Astrocyte (in vitro differentiated cells and primary cell): ENCODE measurements around the gene SETD1B. TPM values are rescaled to one million over a fixed set of nuclear protein-coding genes. Genes with fewer than 3 reads are reported as not detected.
A peak's percentile ranks its signal among the peaks of the same experiment; 100 is the strongest.

Source experiments
- DNase-seq: peaks from one replicate; pipeline ENCODE4 v3.0.0-alpha.2; 2010; ENCODE audit warnings: low read depth
- FAIRE-seq: peaks from 2 replicates; lab custom pipeline; 2011; peaks lifted over from hg19 to GRCh38; lab: Jason Lieb, UNC
- H2AFZ ChIP-seq: 2 replicates; pipeline ENCODE4 v1.6.0; 2012; ENCODE audit warnings: low read depth, low read length, inconsistent platforms
- H3K27ac ChIP-seq: 2 replicates; pipeline ENCODE4 v1.5.1; 2011; ENCODE audit warnings: low read depth, low read length, inconsistent platforms
- H3K27me3 ChIP-seq: 2 replicates; pipeline ENCODE4 v1.6.0; 2011; ENCODE audit warnings: low read length, inconsistent platforms; ENCODE audit not compliant: insufficient read depth
- H3K36me3 ChIP-seq: 2 replicates; pipeline ENCODE4 v1.5.1; 2011; ENCODE audit warnings: low read length, inconsistent platforms; ENCODE audit not compliant: insufficient read depth
- H3K4me1 ChIP-seq: 2 replicates; pipeline ENCODE4 v1.5.1; 2011; ENCODE audit warnings: low read length, inconsistent platforms; ENCODE audit not compliant: insufficient read depth
- H3K4me2 ChIP-seq: 2 replicates; pipeline ENCODE4 v1.6.0; 2012; ENCODE audit warnings: low read length, inconsistent platforms
- H3K4me3 ChIP-seq: 2 replicates; pipeline ENCODE4 v1.5.1; 2011; ENCODE audit warnings: low read depth, mild to moderate bottlenecking, low read length, inconsistent platforms; ENCODE audit not compliant: insufficient read depth
- H3K79me2 ChIP-seq: 2 replicates; pipeline ENCODE4 v1.6.0; 2012; ENCODE audit warnings: mild to moderate bottlenecking, low read length, inconsistent platforms; ENCODE audit not compliant: insufficient read depth
- H3K9ac ChIP-seq: 2 replicates; pipeline ENCODE4 v1.6.0; 2012; ENCODE audit warnings: mild to moderate bottlenecking, low read length, inconsistent platforms
- H3K9me3 ChIP-seq: 2 replicates; pipeline ENCODE4 v1.5.1; 2012; ENCODE audit warnings: low read depth, mild to moderate bottlenecking, low read length, inconsistent platforms; ENCODE audit not compliant: insufficient read depth
- H4K20me1 ChIP-seq: 2 replicates; pipeline ENCODE4 v1.6.0; 2012; ENCODE audit warnings: low read length, inconsistent platforms; ENCODE audit not compliant: insufficient read depth
- H3K27ac Mint-ChIP-seq: one replicate; pipeline ENCODE4 v1.8.0; 2021; ENCODE audit warnings: mild to moderate bottlenecking, mixed read lengths; ENCODE audit not compliant: unreplicated experiment
- H3K27me3 Mint-ChIP-seq: one replicate; pipeline ENCODE4 v1.8.0; 2021; ENCODE audit warnings: low read depth, mixed read lengths; ENCODE audit not compliant: unreplicated experiment
- H3K36me3 Mint-ChIP-seq: one replicate; pipeline ENCODE4 v1.8.0; 2021; ENCODE audit warnings: low read depth, mixed read lengths; ENCODE audit not compliant: unreplicated experiment
- H3K4me1 Mint-ChIP-seq: one replicate; pipeline ENCODE4 v1.8.0; 2021; ENCODE audit warnings: low read depth, mixed read lengths; ENCODE audit not compliant: unreplicated experiment
- H3K4me3 Mint-ChIP-seq: one replicate; pipeline ENCODE4 v1.8.0; 2021; ENCODE audit warnings: mild to moderate bottlenecking, moderate library complexity, mixed read lengths; ENCODE audit not compliant: unreplicated experiment
- H3K9me3 Mint-ChIP-seq: one replicate; pipeline ENCODE4 v1.8.0; 2021; ENCODE audit warnings: mild to moderate bottlenecking, mixed read lengths; ENCODE audit not compliant: unreplicated experiment
- CTCF ChIP-seq: IDR thresholded peaks from 2 replicates; pipeline ENCODE4 v1.5.1; 2011; ENCODE audit warnings: low read depth, mild to moderate bottlenecking, inconsistent platforms, low read length, moderate library complexity; ENCODE audit not compliant: insufficient read depth
- EZH2 ChIP-seq: IDR thresholded peaks from 2 replicates; pipeline ENCODE4 v1.6.1; 2012; ENCODE audit warnings: mild to moderate bottlenecking, low read length, inconsistent platforms; ENCODE audit not compliant: insufficient read depth
- total RNA-seq: library from RNA; stranded (reverse); gene quantifications from 2 replicates; pipeline ENCODE4 v1.2.1, GENCODE V29; 2021

SETD1B gene
- total RNA-seq, 1 donor from 2014 or later, result 24.0 TPM

- H3K4me3 Mint-ChIP-seq, result no peak overlapping the region
- Histone ChIP-seq H4K20me1 (no peaks in the 10 kb centered on the region), H3K4me2 (peak overlapping the region; percentile 52), H3K36me3 (no peaks in the 10 kb centered on the region), H3K9ac (peak overlapping the region; percentile 16), H3K4me3 (no peak overlapping the region), H3K9me3 (no peaks in the 10 kb centered on the region), H3K27me3 (no peaks in the 10 kb centered on the region), H3K27ac (peak overlapping the region; percentile 55), H3K79me2 (no peaks in the 10 kb centered on the region), H3K4me1 (peaks cover 36% of the 10 kb centered on the region), H2AFZ (no peak overlapping the region)
- H3K27me3 Mint-ChIP-seq, result no peaks in the 10 kb centered on the region
- peaks cover 31% of the 10 kb centered on the region for H3K4me1 Mint-ChIP-seq
- FAIRE-seq (no peak), DNase-seq (no peak)
- H3K36me3 Mint-ChIP-seq, result peaks cover 17% of the 10 kb centered on the region
- TF ChIP-seq EZH2, result no peak
- TF ChIP-seq CTCF, result no peak
- no peaks in the 10 kb centered on the region for H3K9me3 Mint-ChIP-seq
- H3K27ac Mint-ChIP-seq, result peak overlapping the region; percentile 47
Measured at GRCh38 chr12:121766290-121767039, 37.3 kb upstream of the SETD1B start.

- H3K79me2 ChIP-seq, result no peaks in the 10 kb centered on the region
- Mint-ChIP-seq H3K36me3 (peaks cover 13% of the 10 kb centered on the region), H3K4me1 (peaks cover 23% of the 10 kb centered on the region), H3K9me3 (no peaks in the 10 kb centered on the region), H3K27me3 (no peaks in the 10 kb centered on the region), H3K4me3 (no peak overlapping the region), H3K27ac (peak overlapping the region; percentile 69)
- no peaks in the 10 kb centered on the region for H3K27me3 ChIP-seq
- H3K4me1 ChIP-seq, result peaks cover 31% of the 10 kb centered on the region
- H2AFZ ChIP-seq, result peak overlapping the region; percentile 90
- DNase-seq (peak; percentile 83), FAIRE-seq (no peak)
- peak overlapping the region; percentile 75 for H3K27ac ChIP-seq
- no peak overlapping the region for H3K4me3 ChIP-seq
- H3K36me3 ChIP-seq, result no peaks in the 10 kb centered on the region
- H3K9me3 ChIP-seq, result no peaks in the 10 kb centered on the region
- H4K20me1 ChIP-seq, result no peaks in the 10 kb centered on the region
- no peak for TF ChIP-seq EZH2
- no peak for TF ChIP-seq CTCF
- peak overlapping the region; percentile 76 for H3K9ac ChIP-seq
- H3K4me2 ChIP-seq, result peak overlapping the region; percentile 72
Measured at GRCh38 chr12:121767525-121768016, 36.2 kb upstream of the SETD1B start.

GRCh38 chr12:121769297-121769830, 34.4 kb upstream of the SETD1B start:
- H3K27ac Mint-ChIP-seq, result no peak overlapping the region
- FAIRE-seq, result no peak

More at GRCh38 chr12:121769297-121769830, 34.4 kb upstream of the SETD1B start:
- Mint-ChIP-seq H3K9me3 (no peaks in the 10 kb centered on the region), H3K4me1 (peaks cover 31% of the 10 kb centered on the region), H3K27me3 (no peaks in the 10 kb centered on the region), H3K4me3 (no peak overlapping the region), H3K36me3 (peaks cover 11% of the 10 kb centered on the region)
- no peak overlapping the region for H3K4me3 ChIP-seq
- peaks cover 31% of the 10 kb centered on the region for H3K4me1 ChIP-seq
- no peaks in the 10 kb centered on the region for H3K27me3 ChIP-seq
- H4K20me1 ChIP-seq, result no peaks in the 10 kb centered on the region
- no peaks in the 10 kb centered on the region for H3K36me3 ChIP-seq
- no peak overlapping the region for H3K4me2 ChIP-seq
- DNase-seq, result no peak
- H3K27ac ChIP-seq, result no peak overlapping the region
- no peaks in the 10 kb centered on the region for H3K9me3 ChIP-seq
- TF ChIP-seq CTCF (no peak), EZH2 (no peak)
- no peaks in the 10 kb centered on the region for H3K79me2 ChIP-seq
- no peak overlapping the region for H2AFZ ChIP-seq
- H3K9ac ChIP-seq, result no peak overlapping the region
